LHCN-M2 (cell line): ENCODE data around the gene CMC1. TPM values are rescaled to one million over a fixed set of nuclear protein-coding genes. Genes with fewer than 3 reads are reported as not detected.

Experiments
- DNase-seq: peaks from one replicate; pipeline ENCODE4 v3.0.0-alpha.2; 2012; ENCODE audit warnings: low read depth
- total RNA-seq: library from RNA; depleted of rRNA; stranded (reverse); fragments of >200 nt; gene quantifications from 2 replicates; pipeline ENCODE4 v1.2.3, GENCODE V29; 2014

The CMC1 gene
- total RNA-seq, 1 experiment from 2014 or later = 11.0 TPM

- DNase-seq = peak; percentile 8
Observed at GRCh38 chr3:28295898-28296490, 54.6 kb downstream of the CMC1 start.

DNA sequence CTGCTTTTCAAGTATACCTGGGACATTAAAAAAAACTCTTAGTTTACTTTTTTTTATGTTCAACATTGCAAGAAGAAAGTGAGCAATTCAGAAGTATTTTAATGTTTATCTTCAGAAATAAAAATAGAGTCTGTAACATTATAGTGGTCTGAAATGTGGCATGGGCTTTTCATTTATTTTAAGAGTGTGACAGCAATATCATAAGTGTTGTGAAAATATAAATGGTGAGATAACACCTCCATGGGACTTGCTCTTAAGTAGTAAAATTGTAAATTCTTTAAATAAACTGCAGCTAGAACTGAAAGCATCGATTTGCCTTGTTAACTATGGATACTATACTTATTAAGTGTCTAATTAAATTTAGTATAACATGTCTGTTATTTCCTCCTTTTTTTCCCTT is 58.3 kb downstream of the CMC1 start:
- no peak for DNase-seq

GRCh38 chr3:28300345-28300962 is 59.0 kb downstream of the CMC1 start:
- no peak for DNase-seq

DNA sequence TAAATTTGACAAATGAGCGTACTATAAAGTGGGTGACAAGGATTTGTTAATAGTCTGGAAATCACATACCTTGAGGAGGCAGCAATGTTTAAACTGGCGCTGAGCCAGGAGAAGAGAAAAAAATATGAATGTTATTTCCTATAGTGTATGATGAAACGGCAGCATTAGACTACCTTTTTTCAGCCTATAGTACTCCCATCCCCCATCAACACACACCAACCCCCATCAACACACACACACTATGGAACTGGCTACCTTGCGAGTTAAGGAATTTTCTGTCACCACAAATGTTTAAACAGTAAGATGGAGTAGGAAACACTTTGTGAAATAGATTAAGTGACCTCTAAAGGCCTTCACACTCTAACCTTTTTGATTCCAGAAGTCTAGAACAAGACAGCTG is 60.3 kb downstream of the CMC1 start:
- no peak for DNase-seq

- no peak for DNase-seq
Observed at GRCh38 chr3:28308196-28308595, 66.8 kb downstream of the CMC1 start.

- DNase-seq = no peak
Observed at GRCh38 chr3:28315711-28316110, 74.3 kb downstream of the CMC1 start.

DNA sequence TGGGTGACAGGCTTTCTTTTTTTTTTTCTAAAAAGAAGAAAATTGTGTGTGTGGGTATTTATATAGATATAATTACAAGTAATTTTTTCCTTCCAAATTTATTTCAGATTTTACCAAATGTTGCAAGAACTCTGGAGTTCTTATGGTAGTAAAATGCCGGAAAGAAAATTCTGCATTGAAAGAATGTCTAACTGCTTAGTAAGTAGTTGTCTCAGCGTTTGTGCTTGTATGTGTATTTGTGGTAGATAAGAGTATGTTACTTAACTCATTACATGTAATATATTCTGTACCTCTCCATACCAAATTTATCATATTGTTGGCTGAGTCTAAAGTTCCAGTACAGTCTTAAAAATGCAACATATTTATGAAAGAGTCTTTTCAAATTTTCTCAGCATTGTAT is 74.8 kb downstream of the CMC1 start:
- no peak for DNase-seq

DNA sequence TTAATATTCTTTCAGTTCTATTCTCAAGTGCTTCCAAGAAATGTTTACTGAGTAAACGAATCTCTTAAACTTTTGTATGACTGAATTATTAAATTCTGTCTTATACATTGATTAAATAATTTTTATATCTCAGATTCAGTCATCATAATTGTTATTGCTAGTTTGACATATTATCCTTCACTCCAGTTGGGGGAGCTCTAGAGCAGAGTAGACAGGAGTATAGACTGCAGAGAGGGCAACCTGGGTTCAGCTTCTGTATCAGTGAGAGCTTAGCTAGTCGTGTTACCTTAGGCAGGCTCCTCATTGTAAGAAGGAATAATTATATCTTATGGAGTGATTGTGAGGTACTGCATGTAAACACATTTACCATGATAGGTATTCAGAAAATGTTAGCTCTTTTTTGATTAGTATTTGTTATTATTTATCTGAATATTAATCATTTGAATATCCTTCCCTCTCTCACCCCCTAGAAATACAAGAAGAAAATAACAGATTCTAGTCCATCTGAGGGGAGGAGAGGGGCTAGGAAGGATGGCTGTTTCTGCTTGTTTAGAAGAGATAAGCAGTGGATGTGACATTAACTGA is 76.1 kb downstream of the CMC1 start:
- peak; percentile 52 for DNase-seq

DNA sequence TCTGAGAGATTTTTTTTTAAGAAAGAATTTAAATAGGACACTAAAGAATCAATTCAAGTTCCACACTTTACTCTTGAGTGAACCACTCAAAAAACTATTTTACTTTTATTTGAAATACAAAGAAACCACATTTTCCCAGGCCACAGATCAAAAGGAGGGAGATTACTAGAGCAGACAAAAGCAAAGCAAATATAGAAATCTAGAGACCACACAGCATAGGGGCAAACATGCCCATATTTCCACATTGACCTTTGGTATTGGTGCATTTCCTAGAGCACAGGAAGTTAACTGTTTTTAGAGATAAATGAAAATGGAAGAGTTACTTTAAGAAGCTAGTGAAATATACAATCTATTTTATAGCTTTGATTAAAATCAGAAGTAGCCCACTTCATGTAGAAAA is 79.6 kb downstream of the CMC1 start:
- no peak for DNase-seq

GRCh38 chr3:28322464-28322863 is 81.0 kb downstream of the CMC1 start:
- peak; percentile 49 for DNase-seq

- DNase-seq = peak; percentile 5
Observed at GRCh38 chr3:28326458-28326926, 85.1 kb downstream of the CMC1 start.

GRCh38 chr3:28328188-28329151 is 87.1 kb downstream of the CMC1 start:
- DNase-seq = peak; percentile 22

- peak; percentile 11 for DNase-seq
Observed at GRCh38 chr3:28334552-28334951, 93.1 kb downstream of the CMC1 start.

- no peak for DNase-seq
Observed at GRCh38 chr3:28335246-28335645, 93.8 kb downstream of the CMC1 start.

DNA sequence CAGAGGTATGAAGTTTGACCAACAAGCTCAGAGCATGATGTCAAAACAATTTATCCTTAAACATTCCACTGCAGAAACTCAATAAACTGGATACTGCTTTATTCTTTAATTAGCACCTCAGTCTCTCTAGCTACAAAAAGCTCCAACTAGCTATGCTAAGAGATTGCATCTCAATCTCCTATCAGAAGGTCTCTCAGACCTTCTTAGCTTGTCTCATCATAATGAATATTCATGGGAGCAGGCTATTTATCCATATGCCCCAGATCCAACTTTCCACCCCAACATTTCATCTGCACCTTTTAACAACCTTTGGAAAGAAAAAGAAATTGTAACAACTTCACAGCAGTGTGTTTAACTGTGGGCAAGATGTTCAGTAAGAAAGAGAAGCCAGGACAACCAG is 95.8 kb downstream of the CMC1 start:
- DNase-seq = no peak

DNA sequence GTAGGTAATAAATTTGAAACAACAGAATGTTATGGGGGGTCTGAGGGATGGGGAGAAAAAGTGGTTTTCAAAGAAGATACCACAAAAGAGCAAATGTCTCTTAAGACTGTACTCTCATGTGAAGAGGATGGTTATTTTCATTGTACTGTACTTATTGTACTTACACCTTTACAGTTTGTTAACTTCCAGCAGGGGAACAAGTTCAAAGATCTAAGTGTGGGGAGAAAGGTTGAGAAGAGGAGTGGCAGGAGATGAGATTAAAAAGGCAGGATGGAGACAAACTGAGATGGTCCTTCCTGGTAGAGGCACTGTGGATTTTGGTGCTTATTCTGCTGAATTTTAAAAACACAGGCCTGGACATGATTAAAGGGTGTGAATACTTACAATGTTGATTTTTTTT is 101.7 kb downstream of the CMC1 start:
- no peak for DNase-seq

DNA sequence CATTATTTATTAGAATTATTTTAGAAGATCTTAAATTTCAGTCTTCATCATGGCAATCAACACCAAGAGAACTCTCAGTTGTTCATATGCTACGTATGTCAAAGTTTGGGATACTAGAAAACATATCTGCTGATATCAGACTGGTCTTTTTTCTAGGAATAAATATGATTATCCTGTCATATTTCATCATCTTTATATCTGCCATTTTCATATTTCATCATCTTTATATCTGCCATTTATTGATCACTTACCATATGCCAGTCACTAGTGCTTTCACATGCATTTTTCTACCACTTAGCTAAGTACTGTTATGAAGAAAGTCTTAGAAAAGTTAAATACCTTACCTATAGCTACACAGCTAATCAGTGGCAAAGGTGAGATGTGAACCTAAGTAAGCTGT is 104.3 kb downstream of the CMC1 start:
- DNase-seq = no peak

DNA sequence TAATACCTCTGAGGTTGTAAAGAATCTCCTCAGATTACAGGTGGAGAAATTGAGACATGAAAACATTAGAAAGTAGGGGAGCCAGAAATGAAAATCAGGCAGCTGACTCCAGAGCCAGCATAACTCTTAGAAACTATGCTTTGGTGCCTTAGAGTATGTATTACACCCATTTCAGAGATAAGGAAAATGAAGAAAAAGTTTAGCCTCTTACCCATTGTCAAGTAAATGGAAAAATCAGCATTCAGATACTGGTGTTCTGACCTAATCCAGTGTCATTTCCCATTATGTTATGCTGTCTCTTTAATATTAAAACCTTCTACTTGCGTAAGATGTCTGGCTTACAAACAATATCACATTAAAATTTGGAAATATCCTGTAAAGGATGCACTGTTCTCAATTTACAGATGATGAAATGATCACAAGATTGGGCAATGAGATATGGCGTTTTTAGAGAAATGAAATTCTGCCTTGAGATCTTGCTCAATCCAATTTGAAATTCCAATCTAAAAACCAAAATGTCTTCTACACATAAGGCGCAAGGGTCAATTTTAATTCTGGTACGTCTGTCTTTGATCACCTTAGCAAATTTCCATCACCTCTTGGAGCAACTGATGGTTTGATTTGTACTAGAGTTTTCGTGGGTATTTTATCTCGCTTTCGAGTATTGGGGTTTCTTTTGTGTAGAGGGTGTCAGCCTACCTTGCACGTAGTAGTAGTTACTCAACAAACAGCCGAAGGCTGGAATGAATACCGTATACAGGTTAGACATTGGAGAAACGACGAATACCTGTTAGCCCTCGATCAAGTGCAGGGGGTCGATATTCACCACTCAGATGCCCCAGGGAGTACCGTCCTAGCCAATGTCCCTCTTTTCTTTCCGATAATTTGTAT is 106.2 kb downstream of the CMC1 start:
- peak; percentile 72 for DNase-seq

DNA sequence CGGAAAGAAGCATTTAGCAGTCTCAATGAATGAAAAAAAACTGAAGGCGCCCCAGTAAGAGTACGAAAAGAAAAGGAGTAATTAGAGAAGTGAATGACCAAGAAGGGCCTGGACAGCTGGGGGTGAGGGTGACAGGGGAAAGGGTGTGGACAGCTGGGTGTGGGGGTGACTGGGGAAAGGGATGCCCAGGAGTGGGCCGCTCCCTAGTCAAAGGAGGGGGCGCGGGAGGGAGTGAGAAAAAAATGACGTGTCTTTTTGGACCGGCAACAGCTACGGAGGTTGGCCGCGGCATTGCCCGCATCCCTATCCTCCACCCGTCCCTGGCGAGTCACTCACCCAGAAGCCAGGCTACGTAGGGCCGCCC is 106.8 kb downstream of the CMC1 start:
- peak; percentile 94 for DNase-seq

- peak; percentile 93 for DNase-seq
Observed at GRCh38 chr3:28348629-28349468, 107.4 kb downstream of the CMC1 start, which contains the start of the genes AZI2 and ZCWPW2. AZI2 (minus strand) TSS chr3:28348824; CDS start chr3:28340617, 8,207 bp downstream. ZCWPW2 (plus strand) TSS chr3:28348721; CDS start chr3:28413069, 64,348 bp downstream.
